ENCODE results near the gene SCAP. TPM values are rescaled to one million over a fixed set of nuclear protein-coding genes. Genes with fewer than 3 reads are reported as not detected.
"Not testable (repeated sequence)": the region's sequence is repeated elsewhere in the genome, so short reads cannot be mapped to it uniquely, and the experiment has no call there.

Gene SCAP
- total RNA-seq, 1 experiment from 2014 or later = 104 TPM

DNA sequence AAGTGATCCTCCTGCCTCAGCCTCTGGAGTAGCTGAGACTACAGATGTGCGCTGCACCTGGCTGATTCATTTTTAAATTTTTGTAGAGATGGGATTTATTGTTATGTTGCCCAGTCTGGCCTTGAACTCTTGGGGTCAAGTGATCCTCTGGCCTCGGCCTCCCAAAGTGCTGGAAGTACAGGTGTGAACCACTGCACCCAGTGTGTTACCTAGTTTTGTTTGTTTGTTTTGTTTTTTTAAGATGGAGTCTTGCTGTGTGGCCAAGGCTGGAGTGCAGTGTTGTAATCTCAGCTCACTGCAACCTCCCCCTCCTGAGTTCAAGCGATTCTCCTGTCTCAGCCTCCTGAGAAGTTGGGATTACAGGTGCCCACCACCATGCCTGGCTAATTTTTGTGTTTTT is 82.8 kb downstream of the SCAP start:
- DNase-seq = no peak
- Histone ChIP-seq H3K27me3 (ENCODE audit: control insufficient read depth, insufficient read depth, low read length) (no peaks in the 10 kb centered on the region), H3K36me3 (replicated peaks; ENCODE audit: control insufficient read depth, insufficient read depth, low read length) (no peaks in the 10 kb centered on the region), H3K4me3 (ENCODE audit: insufficient read depth, low read depth, low read length) (no peak overlapping the region)

DNA sequence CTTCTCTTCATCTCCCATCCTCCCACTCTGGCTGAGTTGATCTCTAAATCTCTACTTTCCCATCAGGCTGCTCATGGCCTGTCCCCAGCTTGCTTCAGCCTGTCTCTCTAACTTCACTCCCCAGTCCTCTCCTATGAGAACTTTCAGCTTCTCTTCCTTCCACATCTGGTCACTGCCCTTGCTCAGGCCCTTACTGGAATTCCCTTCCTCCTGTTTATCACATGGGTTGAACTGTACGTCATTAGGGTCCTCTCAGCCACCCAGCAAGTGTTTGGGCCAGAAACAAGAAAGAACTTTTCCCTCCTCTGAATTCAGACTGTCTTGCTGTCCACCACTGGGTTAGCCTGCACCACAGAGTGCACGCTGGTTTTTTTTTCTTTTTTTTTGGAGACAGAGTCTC is 89.9 kb downstream of the SCAP start:
- H3K27me3 ChIP-seq (ENCODE audit: control insufficient read depth, insufficient read depth, low read length) = no peaks in the 10 kb centered on the region
- H3K36me3 ChIP-seq (replicated peaks; ENCODE audit: control insufficient read depth, insufficient read depth, low read length) = peaks cover 3% of the 10 kb centered on the region; the same call in 1 of the 2 replicates
- no peak overlapping the region for H3K4me3 ChIP-seq (ENCODE audit: insufficient read depth, low read depth, low read length)
- DNase-seq = no peak

DNA sequence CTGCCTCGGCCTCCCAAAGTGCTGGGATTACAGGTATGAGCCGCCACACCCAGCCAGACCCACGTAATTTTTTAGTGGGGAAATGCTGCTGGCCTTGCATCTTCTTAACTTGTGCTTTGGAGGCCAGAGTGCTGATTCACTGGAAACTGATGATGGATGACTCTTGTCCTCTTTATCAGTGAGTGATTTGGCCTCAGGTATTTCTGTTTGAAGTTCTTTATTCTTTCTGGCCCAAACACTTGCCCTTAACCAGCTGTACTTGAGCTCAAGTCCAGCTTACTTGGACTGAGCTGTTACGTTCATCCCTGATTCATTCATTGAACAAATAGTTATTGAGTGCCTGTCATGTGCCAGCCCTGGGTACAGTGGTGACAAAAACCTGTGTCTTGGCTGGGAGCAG is 90.7 kb downstream of the SCAP start:
- Histone ChIP-seq H3K4me3 (ENCODE audit: insufficient read depth, low read depth, low read length) (no peak overlapping the region), H3K27me3 (ENCODE audit: control insufficient read depth, insufficient read depth, low read length) (no peaks in the 10 kb centered on the region), H3K36me3 (replicated peaks; ENCODE audit: control insufficient read depth, insufficient read depth, low read length) (peaks cover 3% of the 10 kb centered on the region; the same call in 1 of the 2 replicates)
- no peak for DNase-seq

- no peak for DNase-seq
- no peaks in the 10 kb centered on the region for H3K27me3 ChIP-seq (ENCODE audit: control insufficient read depth, insufficient read depth, low read length)
- peaks cover 3% of the 10 kb centered on the region; the same call in 1 of the 2 replicates for H3K36me3 ChIP-seq (replicated peaks; ENCODE audit: control insufficient read depth, insufficient read depth, low read length)
- H3K4me3 ChIP-seq (ENCODE audit: insufficient read depth, low read depth, low read length) = no peak overlapping the region
Measured at GRCh38 chr3:47384425-47384824, 91.3 kb downstream of the SCAP start.

- Histone ChIP-seq H3K4me3 (ENCODE audit: insufficient read depth, low read depth, low read length) (peak overlapping the region; percentile 93), H3K36me3 (replicated peaks; ENCODE audit: control insufficient read depth, insufficient read depth, low read length) (peaks cover 3% of the 10 kb centered on the region; the same call in 1 of the 2 replicates), H3K27me3 (ENCODE audit: control insufficient read depth, insufficient read depth, low read length) (no peaks in the 10 kb centered on the region)
- DNase-seq = peak; percentile 95
Measured at GRCh38 chr3:47381317-47382157, 94.2 kb downstream of the SCAP start.

- Histone ChIP-seq H3K4me3 (ENCODE audit: insufficient read depth, low read depth, low read length) (peak within 1 kb of the TSS; percentile 93), H3K27me3 (ENCODE audit: control insufficient read depth, insufficient read depth, low read length) (no peaks in the 10 kb centered on the region), H3K36me3 (replicated peaks; ENCODE audit: control insufficient read depth, insufficient read depth, low read length) (peaks cover 3% of the 10 kb centered on the region; the same call in 1 of the 2 replicates)
- DNase-seq = peak; percentile 99
Measured at GRCh38 chr3:47380601-47381316, 95.0 kb downstream of the SCAP start, which contains the start of gene PTPN23. Gene PTPN23, plus strand, starts transcription at chr3:47381021. Its CDS starts 76 bp downstream, at chr3:47381097.

DNA sequence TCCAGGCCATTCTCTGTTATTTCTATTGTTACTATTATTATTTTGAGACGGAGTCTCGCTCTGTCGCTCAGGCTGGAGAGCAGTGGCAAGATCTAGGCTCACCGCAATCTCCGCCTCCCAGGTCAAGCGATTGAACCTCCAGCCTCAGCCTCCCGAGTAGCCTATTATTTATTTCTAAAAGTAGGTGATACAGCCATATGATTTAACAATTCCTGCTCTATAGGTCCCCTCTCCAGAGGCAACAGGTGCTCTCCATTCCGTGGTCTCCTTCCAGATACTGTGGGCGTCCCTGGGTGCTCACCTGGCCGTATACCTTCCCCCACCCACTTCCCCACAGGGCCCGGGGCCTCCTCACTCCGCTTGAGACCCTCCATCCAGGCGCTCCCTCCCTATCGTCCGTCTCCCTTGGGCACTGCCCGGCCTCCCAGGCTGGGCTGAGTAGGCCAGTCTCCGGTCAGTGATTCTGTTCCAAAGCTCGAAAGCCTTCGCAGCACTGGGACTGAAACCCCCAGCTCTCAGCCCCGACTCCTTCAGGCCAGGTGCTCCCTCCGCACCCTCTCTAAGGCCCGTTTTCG is 95.6 kb downstream of the SCAP start:
- Histone ChIP-seq H3K36me3 (replicated peaks; ENCODE audit: control insufficient read depth, insufficient read depth, low read length) (peaks cover 3% of the 10 kb centered on the region; the same call in 1 of the 2 replicates), H3K27me3 (ENCODE audit: control insufficient read depth, insufficient read depth, low read length) (no peaks in the 10 kb centered on the region), H3K4me3 (ENCODE audit: insufficient read depth, low read depth, low read length) (peak overlapping the region; percentile 93)
- DNase-seq = no peak

- DNase-seq = no peak
- H3K27me3 ChIP-seq (ENCODE audit: control insufficient read depth, insufficient read depth, low read length) = no peaks in the 10 kb centered on the region
- H3K4me3 ChIP-seq (ENCODE audit: insufficient read depth, low read depth, low read length) = peak overlapping the region; percentile 93; the same call in 1 of the 2 replicates
- peaks cover 3% of the 10 kb centered on the region; the same call in 1 of the 2 replicates for H3K36me3 ChIP-seq (replicated peaks; ENCODE audit: control insufficient read depth, insufficient read depth, low read length)
Measured at GRCh38 chr3:47379411-47379899, 96.3 kb downstream of the SCAP start.

DNA sequence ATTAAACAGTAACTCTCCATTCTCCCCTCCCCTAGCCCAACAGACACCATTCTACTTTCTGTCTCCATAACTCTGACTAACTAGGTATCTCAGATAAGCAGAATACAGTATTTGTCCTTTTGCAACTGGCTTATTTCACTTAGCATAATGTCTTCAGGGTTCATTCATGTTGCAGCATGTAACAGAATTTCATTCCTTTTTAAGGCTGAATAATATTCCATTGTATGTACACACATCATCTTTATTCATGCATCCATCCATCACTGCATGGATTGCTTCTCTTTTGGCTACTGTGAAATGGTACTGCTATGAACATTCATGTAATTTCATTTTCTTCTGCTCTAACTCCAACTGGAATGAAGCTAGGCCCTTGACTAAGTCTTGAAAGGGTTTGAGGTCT is 96.9 kb downstream of the SCAP start:
- peaks cover 3% of the 10 kb centered on the region; the same call in 1 of the 2 replicates for H3K36me3 ChIP-seq (replicated peaks; ENCODE audit: control insufficient read depth, insufficient read depth, low read length)
- H3K4me3 ChIP-seq (ENCODE audit: insufficient read depth, low read depth, low read length) = no peak overlapping the region
- no peaks in the 10 kb centered on the region for H3K27me3 ChIP-seq (ENCODE audit: control insufficient read depth, insufficient read depth, low read length)
- no peak for DNase-seq

- no peak for DNase-seq
- H3K36me3 ChIP-seq (replicated peaks; ENCODE audit: control insufficient read depth, insufficient read depth, low read length) = no peaks in the 10 kb centered on the region
- H3K27me3 ChIP-seq (ENCODE audit: control insufficient read depth, insufficient read depth, low read length) = no peaks in the 10 kb centered on the region
- H3K4me3 ChIP-seq (ENCODE audit: insufficient read depth, low read depth, low read length) = no peak overlapping the region
Measured at GRCh38 chr3:47377186-47377585, 98.6 kb downstream of the SCAP start.

DNA sequence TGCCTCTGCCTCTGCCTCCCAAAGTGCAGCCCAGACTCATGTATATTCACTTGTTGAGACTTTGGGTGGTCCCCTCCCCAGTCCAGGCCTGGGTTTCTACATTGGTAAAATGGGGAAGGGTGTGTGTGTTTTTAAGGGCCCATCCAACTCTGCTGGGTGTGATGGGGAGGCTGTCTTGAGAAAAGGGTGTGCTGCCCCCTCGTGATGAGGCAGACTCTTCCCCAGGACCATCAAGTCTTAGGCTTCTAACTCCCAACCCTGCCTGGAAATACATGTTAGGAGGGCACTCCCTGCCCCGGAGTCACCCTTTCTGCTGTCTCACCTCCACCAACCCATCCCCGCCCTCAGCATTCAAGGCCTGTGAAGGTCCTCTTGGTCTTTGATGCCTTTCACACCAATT is 99.3 kb downstream of the SCAP start:
- no peaks in the 10 kb centered on the region for H3K27me3 ChIP-seq (ENCODE audit: control insufficient read depth, insufficient read depth, low read length)
- no peak for DNase-seq
- no peak overlapping the region for H3K4me3 ChIP-seq (ENCODE audit: insufficient read depth, low read depth, low read length)
- H3K36me3 ChIP-seq (replicated peaks; ENCODE audit: control insufficient read depth, insufficient read depth, low read length) = no peaks in the 10 kb centered on the region

DNA sequence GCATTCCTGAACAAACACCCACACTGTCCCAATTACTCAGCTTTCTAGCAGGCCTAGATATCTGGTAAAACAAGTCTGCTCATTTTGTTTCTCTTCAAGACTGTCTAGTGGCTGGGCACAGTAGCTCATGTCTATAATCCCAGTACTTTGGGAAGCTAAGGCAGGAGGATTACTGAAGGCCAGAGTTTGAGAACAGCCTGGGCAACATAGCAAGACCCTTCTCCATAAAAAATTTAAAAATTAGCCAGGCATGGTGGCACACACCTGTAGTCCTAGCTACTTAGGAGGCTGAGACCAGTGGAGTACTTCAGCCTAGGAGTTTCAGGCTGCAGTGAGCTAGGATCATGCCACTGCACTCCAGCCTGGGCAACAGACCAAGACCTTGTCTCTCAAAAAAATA is 101.2 kb downstream of the SCAP start:
- Histone ChIP-seq H3K36me3 (replicated peaks; ENCODE audit: control insufficient read depth, insufficient read depth, low read length) (no peaks in the 10 kb centered on the region), H3K27me3 (ENCODE audit: control insufficient read depth, insufficient read depth, low read length) (no peaks in the 10 kb centered on the region), H3K4me3 (ENCODE audit: insufficient read depth, low read depth, low read length) (no peak overlapping the region)
- no peak for DNase-seq

- peak; percentile 91 for DNase-seq
- Histone ChIP-seq H3K4me3 (ENCODE audit: insufficient read depth, low read depth, low read length) (no peak overlapping the region; the same call in 1 of the 2 replicates), H3K27me3 (ENCODE audit: control insufficient read depth, insufficient read depth, low read length) (no peaks in the 10 kb centered on the region), H3K36me3 (replicated peaks; ENCODE audit: control insufficient read depth, insufficient read depth, low read length) (no peaks in the 10 kb centered on the region)
Measured at GRCh38 chr3:47370887-47371697, 104.6 kb downstream of the SCAP start.

GRCh38 chr3:47370020-47370419 is 105.7 kb downstream of the SCAP start:
- not testable (repeated sequence) for H3K27me3 ChIP-seq (ENCODE audit: control insufficient read depth, insufficient read depth, low read length); DNase-seq; H3K4me3 ChIP-seq (ENCODE audit: insufficient read depth, low read depth, low read length); H3K36me3 ChIP-seq (replicated peaks; ENCODE audit: control insufficient read depth, insufficient read depth, low read length)

Data from H7 (cell line).